SK-N-SH treated with all-trans-retinoic acid at 6 μM for 48 hours (cell line): ENCODE results near the gene POLR2B.

Experiments used
- ATAC-seq: fragments of 200-7000 bp; cut with Tn5 transposase; 3 replicates; pipeline ENCODE4 v1.9.1; 2020; ENCODE audit warnings: mild to moderate bottlenecking, moderate library complexity
- ARNTL ChIP-seq: fragments of 450-650 bp; formaldehyde crosslinking; IDR thresholded peaks from 2 replicates; pipeline ENCODE4 v1.5.0; 2020; ENCODE audit warnings: low read depth, mild to moderate bottlenecking, moderate library complexity, borderline replicate concordance
- BACH2 ChIP-seq: fragments of 250-450 bp; sonication (Bioruptor Pico); IDR thresholded peaks from 2 replicates; pipeline ENCODE4 v1.9.0; 2021; ENCODE audit warnings: mild to moderate bottlenecking, borderline replicate concordance
- CREB5 ChIP-seq: fragments of 250-450 bp; sonication (Bioruptor Pico); IDR thresholded peaks from 2 replicates; pipeline ENCODE4 v1.5.1; 2020; ENCODE audit warnings: low read depth, mild to moderate bottlenecking, moderate library complexity
- CSDC2 ChIP-seq: fragments of 250-450 bp; sonication (Bioruptor Pico); IDR thresholded peaks from 2 replicates; pipeline ENCODE4 v1.5.0; 2020; ENCODE audit warnings: mild to moderate bottlenecking, moderate library complexity
- CSRNP3 ChIP-seq: fragments of 250-450 bp; sonication (Bioruptor Pico); IDR thresholded peaks from 2 replicates; pipeline ENCODE4 v1.5.1; 2021; ENCODE audit warnings: mild to moderate bottlenecking, moderate library complexity
- ESRRG ChIP-seq: fragments of 250-450 bp; sonication (Bioruptor Pico); IDR thresholded peaks from 2 replicates; pipeline ENCODE4 v1.6.1; 2021; ENCODE audit warnings: mild to moderate bottlenecking
- GLIS3 ChIP-seq: fragments of 250-450 bp; sonication (Bioruptor Pico); IDR thresholded peaks from 2 replicates; pipeline ENCODE4 v1.5.0; 2020; ENCODE audit warnings: mild to moderate bottlenecking, moderate library complexity
- ISL1 ChIP-seq: fragments of 250-450 bp; sonication (Bioruptor Pico); IDR thresholded peaks from 2 replicates; pipeline ENCODE4 v2.1.2; 2022; ENCODE audit warnings: mild to moderate bottlenecking, moderate library complexity
- OSR1 ChIP-seq: fragments of 250-450 bp; sonication (Bioruptor Pico); IDR thresholded peaks from 2 replicates; pipeline ENCODE4 v1.8.0; 2022; ENCODE audit warnings: moderate library complexity, mild to moderate bottlenecking, inconsistent platforms
- PATZ1 ChIP-seq: fragments of 250-450 bp; sonication (Bioruptor Pico); IDR thresholded peaks from 2 replicates; pipeline ENCODE4 v1.8.0; 2020; ENCODE audit warnings: mild to moderate bottlenecking, moderate library complexity, borderline replicate concordance
- POU6F1 ChIP-seq: fragments of 250-450 bp; sonication (Bioruptor Pico); IDR thresholded peaks from 2 replicates; pipeline ENCODE4 v1.8.0; 2021; ENCODE audit warnings: low read depth, mild to moderate bottlenecking, moderate library complexity, borderline replicate concordance
- PPARA ChIP-seq: fragments of 250-450 bp; sonication (Bioruptor Pico); IDR thresholded peaks from 2 replicates; pipeline ENCODE4 v1.5.0; 2020; ENCODE audit warnings: mild to moderate bottlenecking, borderline replicate concordance
- RARB ChIP-seq: fragments of 250-450 bp; sonication (Bioruptor Pico); IDR thresholded peaks from 2 replicates; pipeline ENCODE4 v1.8.0; 2021; ENCODE audit warnings: mild to moderate bottlenecking, moderate library complexity
- SNAI2 ChIP-seq: fragments of 250-450 bp; sonication (Bioruptor Pico); IDR thresholded peaks from 2 replicates; pipeline ENCODE4 v1.5.0; 2020; ENCODE audit warnings: mild to moderate bottlenecking, moderate library complexity
- TCF4 ChIP-seq: fragments of 250-450 bp; sonication (Bioruptor Pico); IDR thresholded peaks from 2 replicates; pipeline ENCODE4 v1.8.0; 2021; ENCODE audit warnings: mild to moderate bottlenecking, moderate library complexity, borderline replicate concordance
- TOX ChIP-seq: fragments of 250-450 bp; sonication (Bioruptor Pico); IDR thresholded peaks from 2 replicates; pipeline ENCODE4 v1.8.0; 2021; ENCODE audit warnings: mild to moderate bottlenecking, moderate library complexity, borderline replicate concordance
- TSHZ2 ChIP-seq: fragments of 250-450 bp; sonication (Bioruptor Pico); IDR thresholded peaks from 2 replicates; pipeline ENCODE4 v1.5.0; 2020; ENCODE audit warnings: mild to moderate bottlenecking, moderate library complexity
- ZC3H10 ChIP-seq: fragments of 250-450 bp; sonication (Bioruptor Pico); IDR thresholded peaks from 2 replicates; pipeline ENCODE4 v1.5.1; 2021; ENCODE audit warnings: mild to moderate bottlenecking, moderate library complexity
- ZFP3 ChIP-seq: fragments of 250-450 bp; sonication (Bioruptor Pico); IDR thresholded peaks from 2 replicates; pipeline ENCODE4 v1.5.0; 2020; ENCODE audit warnings: mild to moderate bottlenecking, moderate library complexity
- ZFP30 ChIP-seq: fragments of 450-650 bp; formaldehyde crosslinking; IDR thresholded peaks from 2 replicates; pipeline ENCODE4 v1.5.0; 2022; ENCODE audit warnings: mild to moderate bottlenecking, moderate library complexity
- ZNF565 ChIP-seq: fragments of 450-650 bp; formaldehyde crosslinking; conservative IDR thresholded peaks from 2 replicates; pipeline ENCODE4 v1.5.0; 2020; ENCODE audit warnings: low read depth, mild to moderate bottlenecking, moderate library complexity
- ZNF70 ChIP-seq: fragments of 450-650 bp; formaldehyde crosslinking; IDR thresholded peaks from 2 replicates; pipeline ENCODE4 v1.5.0; 2020; ENCODE audit warnings: mild to moderate bottlenecking, moderate library complexity
- ZNF8 ChIP-seq: fragments of 450-650 bp; formaldehyde crosslinking; IDR thresholded peaks from 2 replicates; pipeline ENCODE4 v1.5.0; 2020; ENCODE audit warnings: mild to moderate bottlenecking, moderate library complexity

The POLR2B gene

GRCh38 chr4:57040510-57040909 lies 61.8 kb downstream of the POLR2B start:
- no peak for ATAC-seq
- no peak for TF ChIP-seq ARNTL
- no peak for TF ChIP-seq GLIS3 (CRISPR knock-in tag)
- no peak for TF ChIP-seq RARB (CRISPR knock-in tag)
- TF ChIP-seq ISL1 = no peak
- TF ChIP-seq OSR1 (CRISPR knock-in tag) = no peak
- TF ChIP-seq PPARA (CRISPR knock-in tag) = no peak
- TF ChIP-seq TCF4 (CRISPR knock-in tag) = no peak
- TF ChIP-seq TSHZ2 (CRISPR knock-in tag) = no peak
- TF ChIP-seq ZNF70 (CRISPR knock-in tag) = no peak
- no peak for TF ChIP-seq PATZ1
- TF ChIP-seq ZC3H10 (CRISPR knock-in tag) = no peak
- TF ChIP-seq ZNF8 (CRISPR knock-in tag) = no peak
- no peak for TF ChIP-seq SNAI2 (CRISPR knock-in tag)

GRCh38 chr4:57041020-57041419 lies 62.3 kb downstream of the POLR2B start:
- TF ChIP-seq TOX (CRISPR knock-in tag) (no peak), ZC3H10 (CRISPR knock-in tag) (no peak), BACH2 (CRISPR knock-in tag) (no peak), ZNF70 (CRISPR knock-in tag) (no peak), CSDC2 (CRISPR knock-in tag) (no peak), ZFP30 (CRISPR knock-in tag) (no peak), ZNF565 (CRISPR knock-in tag) (no peak), GLIS3 (CRISPR knock-in tag) (no peak), RARB (CRISPR knock-in tag) (no peak), CREB5 (CRISPR knock-in tag) (no peak), ESRRG (CRISPR knock-in tag) (no peak), PPARA (CRISPR knock-in tag) (no peak), ZFP3 (CRISPR knock-in tag) (no peak), ARNTL (no peak), SNAI2 (CRISPR knock-in tag) (no peak), CSRNP3 (no peak), POU6F1 (CRISPR knock-in tag) (no peak), ISL1 (no peak), TCF4 (CRISPR knock-in tag) (no peak)
- ATAC-seq = no peak

GRCh38 chr4:57042711-57043169 lies 64.0 kb downstream of the POLR2B start:
- no peak for TF ChIP-seq ZC3H10 (CRISPR knock-in tag)
- ATAC-seq = no peak
